ENCODE results near the gene GORASP2.

GORASP2 gene

GRCh38 chr2:170991398-170992182 lies 62.5 kb downstream of the GORASP2 start:
- TF ChIP-seq CTCF (IDR thresholded peaks at IDR 0.05; ENCODE audit: low read depth, low read length) (no peak), MAX (IDR thresholded peaks at IDR 0.05; ENCODE audit: low read depth, low read length) (no peak)
- no peak overlapping the region for H3K4me3 ChIP-seq (ENCODE audit: low read depth, low read length)
- DNase-seq (ENCODE audit: low read depth), result no peak

- H3K4me3 ChIP-seq (ENCODE audit: low read depth, low read length), result no peak overlapping the region
- TF ChIP-seq CTCF (IDR thresholded peaks at IDR 0.05; ENCODE audit: low read depth, low read length) (no peak), POLR2A (IDR thresholded peaks at IDR 0.05; ENCODE audit: extremely low read depth, insufficient read length) (no peak), MYC (IDR thresholded peaks at IDR 0.05; ENCODE audit: low read depth, low read length) (no peak), MAX (IDR thresholded peaks at IDR 0.05; ENCODE audit: low read depth, low read length) (no peak)
- no peak for DNase-seq (ENCODE audit: low read depth)
These were observed 67.3 kb downstream of the GORASP2 start for GRCh38 chr2:170996316-170996715.

- no peak for DNase-seq (ENCODE audit: low read depth)
- TF ChIP-seq MAX (IDR thresholded peaks at IDR 0.05; ENCODE audit: low read depth, low read length) (no peak), MYC (IDR thresholded peaks at IDR 0.05; ENCODE audit: low read depth, low read length) (no peak), POLR2A (IDR thresholded peaks at IDR 0.05; ENCODE audit: extremely low read depth, insufficient read length) (no peak), CTCF (IDR thresholded peaks at IDR 0.05; ENCODE audit: low read depth, low read length) (no peak)
- no peak overlapping the region for H3K4me3 ChIP-seq (ENCODE audit: low read depth, low read length)
These were observed 69.0 kb downstream of the GORASP2 start for GRCh38 chr2:170997893-170998597.

GRCh38 chr2:170999654-171000053 lies 70.6 kb downstream of the GORASP2 start:
- H3K4me3 ChIP-seq (ENCODE audit: low read depth, low read length), result no peak overlapping the region
- DNase-seq (ENCODE audit: low read depth), result no peak
- no peak for TF ChIP-seq MAX (IDR thresholded peaks at IDR 0.05; ENCODE audit: low read depth, low read length)
- no peak for TF ChIP-seq CTCF (IDR thresholded peaks at IDR 0.05; ENCODE audit: low read depth, low read length)
- TF ChIP-seq POLR2A (IDR thresholded peaks at IDR 0.05; ENCODE audit: extremely low read depth, insufficient read length), result no peak

- TF ChIP-seq CTCF (IDR thresholded peaks at IDR 0.05; ENCODE audit: low read depth, low read length) (no peak), POLR2A (IDR thresholded peaks at IDR 0.05; ENCODE audit: extremely low read depth, insufficient read length) (no peak), MAX (IDR thresholded peaks at IDR 0.05; ENCODE audit: low read depth, low read length) (no peak), MYC (IDR thresholded peaks at IDR 0.05; ENCODE audit: low read depth, low read length) (no peak)
- DNase-seq (ENCODE audit: low read depth), result no peak
These were observed 75.3 kb downstream of the GORASP2 start for GRCh38 chr2:171004363-171004762.

More at GRCh38 chr2:171004363-171004762, 75.3 kb downstream of the GORASP2 start:
- H3K4me3 ChIP-seq (ENCODE audit: low read depth, low read length), result no peak overlapping the region
